MM.1S (cell line): ENCODE results near the gene BTBD6.

Experiments used
- EZH2 ChIP-seq: fragments of 300-600 bp; sonication (generic); optimal IDR thresholded peaks from 2 replicates; pipeline ENCODE3; 2017; ENCODE audit warnings: low read depth, mild to moderate bottlenecking, antibody characterized with exemption, low read length, mixed read lengths
- EZH2phosphoT487 ChIP-seq: fragments of 300-600 bp; sonication (generic); IDR thresholded peaks from 2 replicates; pipeline ENCODE4 v1.6.1; 2018; ENCODE audit warnings: antibody characterized with exemption, low read length
- TF ChIP-seq, protein P1 (sequence below): fragments of 300-600 bp; sonication (generic); IDR thresholded peaks from 2 replicates; pipeline ENCODE4 v1.5.1; 2016; ENCODE audit warnings: antibody characterized with exemption, low read length, mixed read lengths

DNA sequence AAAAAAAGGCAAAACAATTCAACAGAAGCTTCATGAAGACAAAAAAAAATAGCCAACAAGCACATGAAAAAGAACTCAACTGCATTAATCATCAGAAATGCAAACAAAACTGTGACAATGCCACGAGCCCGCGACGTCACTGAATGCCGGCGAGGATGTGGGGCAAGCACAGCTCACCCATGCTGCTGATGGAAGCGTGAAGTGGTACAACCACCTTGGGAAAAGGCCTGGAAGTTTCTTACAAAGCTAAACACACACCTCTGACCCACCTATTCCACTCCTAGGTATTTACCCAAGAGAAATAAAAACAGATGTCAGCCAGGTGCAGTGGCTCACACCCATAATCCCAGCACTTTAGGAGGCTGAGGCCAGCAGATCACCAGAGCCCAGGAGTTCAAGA is 10.5 kb downstream of the BTBD6 start:
- TF ChIP-seq EZH2phosphoT487 = no peak
- TF ChIP-seq, protein P1, sequence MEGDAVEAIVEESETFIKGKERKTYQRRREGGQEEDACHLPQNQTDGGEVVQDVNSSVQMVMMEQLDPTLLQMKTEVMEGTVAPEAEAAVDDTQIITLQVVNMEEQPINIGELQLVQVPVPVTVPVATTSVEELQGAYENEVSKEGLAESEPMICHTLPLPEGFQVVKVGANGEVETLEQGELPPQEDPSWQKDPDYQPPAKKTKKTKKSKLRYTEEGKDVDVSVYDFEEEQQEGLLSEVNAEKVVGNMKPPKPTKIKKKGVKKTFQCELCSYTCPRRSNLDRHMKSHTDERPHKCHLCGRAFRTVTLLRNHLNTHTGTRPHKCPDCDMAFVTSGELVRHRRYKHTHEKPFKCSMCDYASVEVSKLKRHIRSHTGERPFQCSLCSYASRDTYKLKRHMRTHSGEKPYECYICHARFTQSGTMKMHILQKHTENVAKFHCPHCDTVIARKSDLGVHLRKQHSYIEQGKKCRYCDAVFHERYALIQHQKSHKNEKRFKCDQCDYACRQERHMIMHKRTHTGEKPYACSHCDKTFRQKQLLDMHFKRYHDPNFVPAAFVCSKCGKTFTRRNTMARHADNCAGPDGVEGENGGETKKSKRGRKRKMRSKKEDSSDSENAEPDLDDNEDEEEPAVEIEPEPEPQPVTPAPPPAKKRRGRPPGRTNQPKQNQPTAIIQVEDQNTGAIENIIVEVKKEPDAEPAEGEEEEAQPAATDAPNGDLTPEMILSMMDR = no peak
- no peak for TF ChIP-seq EZH2
